OCI-M1 (cell line): Measurements from ENCODE around the gene BCAS2.

Experiments used
- DNase-seq: peaks from one replicate; lab custom pipeline; 2025; lab: John Stamatoyannopoulos, UW

BCAS2 gene

GRCh38 chr1:114558544-114558943, 22.9 kb downstream of the BCAS2 start:
- DNase-seq, result peak; percentile 53

GRCh38 chr1:114554577-114554976, 26.8 kb downstream of the BCAS2 start:
- DNase-seq, result no peak

DNA sequence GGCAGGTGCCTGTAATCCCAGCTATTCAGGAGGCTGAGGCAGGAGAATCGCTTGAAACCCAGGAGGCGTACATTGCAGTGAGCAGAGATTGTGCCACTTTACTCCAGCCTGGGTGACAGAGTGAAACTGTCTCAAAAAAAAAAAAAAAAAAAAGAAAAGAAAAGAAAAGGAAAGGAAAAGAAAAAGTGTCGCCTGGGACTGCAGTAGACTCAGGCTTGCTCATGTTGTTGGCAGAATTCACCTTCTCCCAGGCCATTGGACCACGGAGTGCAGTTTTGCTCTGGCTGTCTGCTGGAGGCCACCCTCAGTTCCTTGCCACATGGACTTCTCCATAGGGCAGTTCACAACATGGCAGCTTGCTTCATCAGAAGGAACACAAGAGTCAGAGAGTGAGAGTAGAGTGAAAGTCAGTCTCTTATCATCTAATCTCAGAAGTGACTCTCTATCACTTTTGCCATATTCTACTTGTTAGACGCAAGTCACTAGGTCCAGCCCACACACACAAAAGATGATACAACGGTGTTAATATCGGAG, 29.2 kb downstream of the BCAS2 start:
- DNase-seq, result no peak

DNA sequence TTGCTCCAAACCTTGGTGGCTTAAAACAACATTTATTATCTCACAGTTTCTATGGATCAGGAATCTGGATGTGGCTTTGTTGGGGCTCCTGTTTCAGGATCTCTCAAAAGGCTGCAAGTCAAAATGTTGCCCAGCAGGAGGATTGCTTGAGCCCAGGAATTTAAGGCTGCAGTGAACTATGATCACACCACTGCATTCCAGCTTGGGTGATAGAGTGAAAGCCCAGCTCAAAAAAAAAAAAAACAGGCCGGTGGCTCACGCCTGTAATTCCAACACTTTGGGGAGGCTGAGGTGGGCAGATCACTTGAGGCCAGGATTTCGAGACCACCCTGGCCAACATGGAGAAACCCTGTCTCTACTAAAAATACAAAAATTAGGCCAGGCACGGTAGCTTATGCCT, 30.0 kb downstream of the BCAS2 start:
- no peak for DNase-seq

DNA sequence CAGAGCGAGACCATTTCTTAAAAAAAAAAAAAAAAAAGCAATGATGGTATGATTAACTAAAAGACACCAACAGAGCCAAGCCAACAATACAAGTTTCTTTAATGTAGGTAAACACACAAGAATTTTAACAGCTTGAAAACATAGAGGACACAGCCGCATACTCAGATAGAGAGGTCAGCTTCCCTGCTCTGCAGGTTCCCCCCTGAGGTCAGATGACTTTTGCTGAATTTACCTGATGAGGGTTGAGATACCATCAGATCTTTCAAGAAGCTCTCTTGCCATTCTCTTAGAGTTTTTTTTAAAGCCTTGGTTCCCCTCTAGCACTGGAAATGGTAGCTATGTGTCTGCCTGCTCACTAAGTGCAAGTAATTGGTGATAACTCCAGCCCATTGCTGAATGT, 31.1 kb downstream of the BCAS2 start:
- DNase-seq, result no peak

DNA sequence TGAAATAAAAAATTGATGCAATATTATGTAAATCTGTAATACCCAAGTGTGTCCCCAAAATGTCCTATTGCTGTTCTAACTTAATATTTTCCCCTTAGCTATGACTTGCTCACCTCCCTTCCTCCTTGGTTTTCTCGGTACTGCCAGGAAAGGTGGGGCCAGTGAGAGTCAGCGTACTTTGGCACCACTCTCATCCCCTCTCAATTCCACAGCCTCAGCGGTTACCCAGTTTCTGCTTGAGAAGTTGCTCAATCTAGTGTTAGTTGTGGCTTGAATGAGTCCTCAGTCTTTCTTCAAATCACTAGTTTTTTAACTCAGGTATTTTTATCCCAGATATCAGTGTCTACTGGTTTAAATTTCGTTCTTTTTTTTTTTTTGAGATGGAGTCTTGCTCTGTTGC, 32.3 kb downstream of the BCAS2 start:
- no peak for DNase-seq

DNA sequence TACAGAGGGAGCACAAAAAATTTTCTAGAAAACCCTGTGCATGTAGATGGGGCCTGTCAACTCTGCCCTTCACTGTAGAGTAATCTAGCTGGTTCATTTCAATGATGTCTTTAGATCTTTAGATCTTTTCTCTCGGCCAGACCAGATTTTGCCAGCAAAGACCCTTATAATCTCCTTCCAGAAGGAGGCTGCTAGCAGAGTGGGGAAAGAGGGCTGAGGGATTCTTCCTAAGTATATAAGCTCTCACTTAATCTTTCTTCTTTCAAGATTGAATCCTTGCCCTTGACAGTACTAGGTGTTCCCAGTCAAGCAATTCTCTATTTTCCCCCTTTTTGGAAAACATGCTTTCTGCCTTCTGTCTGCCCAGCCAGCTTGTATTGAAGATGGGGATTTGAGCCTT, 34.3 kb downstream of the BCAS2 start:
- no peak for DNase-seq

DNA sequence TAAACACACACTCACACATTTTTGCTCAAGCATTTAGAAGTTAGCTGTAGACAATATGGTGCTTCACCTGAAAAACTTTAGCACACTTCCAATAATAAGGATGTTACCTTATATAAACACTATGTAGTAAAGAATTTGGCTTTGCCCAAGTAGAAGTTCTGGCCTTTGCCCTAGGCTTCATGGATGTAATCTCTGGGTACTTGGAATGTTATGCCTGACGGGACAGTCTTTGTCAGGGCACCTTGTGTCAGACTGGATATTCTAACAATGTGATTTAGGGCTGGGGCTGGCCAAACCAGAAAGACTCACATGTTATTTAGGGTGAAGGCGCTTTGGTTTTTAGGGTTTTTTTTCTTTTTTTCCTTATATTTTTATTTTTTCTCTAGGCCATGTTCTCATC, 35.6 kb downstream of the BCAS2 start:
- no peak for DNase-seq

DNA sequence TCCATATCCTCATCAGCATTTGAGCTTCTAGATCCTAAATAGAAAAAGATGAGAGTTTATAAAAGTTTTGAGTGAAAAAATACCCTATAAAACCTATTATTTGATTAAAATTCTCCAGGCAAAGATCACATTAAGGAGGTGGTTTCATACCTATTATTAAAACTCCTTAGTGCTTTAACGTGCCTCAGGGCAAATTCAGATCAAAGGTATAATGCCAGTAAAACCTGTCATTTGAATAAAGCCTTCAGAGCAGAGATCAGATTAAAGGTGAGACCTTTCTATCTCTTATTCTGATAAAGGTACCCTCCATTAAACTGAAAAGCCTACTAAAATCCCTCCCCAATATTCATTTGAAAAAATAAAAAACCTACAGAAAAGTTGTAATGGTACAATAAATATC, 36.1 kb downstream of the BCAS2 start:
- DNase-seq, result no peak

- DNase-seq, result no peak
Measured at GRCh38 chr1:114540821-114541220, 40.6 kb downstream of the BCAS2 start.

DNA sequence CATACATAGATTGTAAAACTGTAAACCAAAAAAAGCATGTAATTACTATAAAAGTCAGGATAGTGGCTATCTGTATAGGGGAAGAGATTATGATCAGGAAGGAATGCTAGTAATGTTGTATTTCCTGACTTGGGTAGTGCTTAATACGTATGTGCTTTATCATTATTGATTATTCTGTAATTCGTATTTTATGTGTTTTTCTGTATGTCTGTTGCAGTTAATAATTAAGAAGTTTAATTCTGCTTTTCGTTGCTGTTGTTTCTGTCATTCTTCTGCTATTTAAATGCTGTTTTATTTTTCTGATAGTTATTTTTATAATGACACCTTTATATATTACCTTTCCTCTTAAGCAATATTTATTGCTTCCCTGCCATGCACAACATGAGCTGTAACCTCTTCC, 41.1 kb downstream of the BCAS2 start:
- no peak for DNase-seq

- DNase-seq, result no peak
Measured at GRCh38 chr1:114536043-114536442, 45.4 kb downstream of the BCAS2 start.

DNA sequence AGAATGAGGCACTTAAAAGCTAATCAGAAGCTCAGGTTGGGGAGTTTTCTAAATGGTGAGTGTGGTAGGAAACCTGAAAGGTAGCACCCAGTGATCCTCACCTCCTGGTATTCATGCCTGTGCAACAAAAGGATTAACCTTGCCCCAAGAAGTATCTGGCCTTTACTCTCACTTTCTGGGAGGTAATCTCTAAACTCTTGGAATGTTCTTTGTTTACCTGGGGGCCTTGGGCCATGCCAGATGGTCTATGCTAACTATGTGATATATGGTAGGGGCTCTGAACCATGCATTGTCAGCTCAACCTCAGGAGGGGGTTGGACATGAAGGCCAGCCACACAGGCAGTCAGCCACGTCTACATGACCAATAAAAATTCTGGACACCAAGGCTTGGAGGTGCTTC, 46.0 kb downstream of the BCAS2 start:
- DNase-seq, result no peak

- DNase-seq, result no peak
Measured at GRCh38 chr1:114531094-114531493, 50.3 kb downstream of the BCAS2 start.

DNA sequence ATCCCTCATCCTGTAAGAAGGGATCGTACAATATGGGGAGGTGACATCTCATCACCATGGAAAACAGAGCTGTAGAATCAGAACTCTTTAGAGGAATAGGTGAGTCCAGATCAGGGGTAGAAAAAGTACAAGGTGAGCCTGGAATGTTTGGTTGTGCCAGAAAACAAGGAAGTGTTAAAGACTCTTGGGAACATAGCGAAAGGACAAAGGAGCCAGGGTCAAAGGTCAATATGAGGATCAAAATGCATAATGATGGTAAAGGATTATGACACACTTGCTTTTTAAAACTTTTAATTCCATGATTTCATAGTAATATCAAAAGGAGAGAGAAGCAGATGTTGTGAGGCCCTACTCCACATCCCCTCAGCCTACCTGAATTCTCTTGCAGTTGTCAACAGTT, 51.2 kb downstream of the BCAS2 start:
- no peak for DNase-seq

DNA sequence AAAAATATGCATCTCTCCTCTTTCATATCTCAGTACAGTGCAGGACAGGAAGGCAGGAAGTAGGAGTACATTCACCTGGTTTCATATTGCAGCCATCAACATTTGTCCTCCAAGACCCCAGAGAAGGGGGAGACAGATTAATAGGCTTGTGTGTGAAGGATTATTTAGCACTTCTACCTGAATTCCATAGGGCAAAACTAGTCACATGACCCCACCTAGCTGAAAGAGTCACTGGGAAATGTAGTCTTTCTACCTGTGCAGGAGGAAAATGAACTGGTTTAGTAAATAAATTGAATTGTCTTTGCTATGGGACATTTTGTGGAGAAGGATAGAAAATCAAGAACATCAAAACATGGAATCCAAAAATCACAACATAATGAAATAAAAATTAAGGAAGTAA, 56.5 kb downstream of the BCAS2 start:
- peak; percentile 14 for DNase-seq

DNA sequence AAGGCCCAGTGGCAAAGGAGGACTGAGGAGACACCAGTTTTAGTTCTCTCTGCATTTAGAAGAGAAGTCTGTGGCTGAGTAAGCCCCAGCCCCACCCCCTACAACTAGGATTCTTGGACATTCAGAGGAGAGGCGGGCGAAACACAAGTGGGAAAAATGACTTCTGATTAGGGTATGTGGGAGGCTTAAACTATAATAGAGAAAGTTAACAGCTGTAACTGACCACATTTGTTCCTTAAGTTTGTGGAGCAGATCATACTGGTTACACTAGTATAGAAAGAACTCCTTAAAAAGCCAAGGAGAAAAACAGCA, 59.2 kb downstream of the BCAS2 start:
- DNase-seq, result peak; percentile 57

GRCh38 chr1:114521396-114522263, 59.8 kb downstream of the BCAS2 start:
- peak; percentile 42 for DNase-seq
